RPMI7951 (cell line): Measurements from ENCODE around the gene CACNA1E. TPM values are rescaled to one million over a fixed set of nuclear protein-coding genes. Genes with fewer than 3 reads are reported as not detected.

ENCODE experiments used
- DNase-seq: peaks from one replicate; pipeline ENCODE4 v3.0.0-alpha.2; 2012; ENCODE audit warnings: low read depth
- total RNA-seq: library from RNA; depleted of rRNA; stranded (reverse); fragments of >200 nt; shearing (Covaris generic); gene quantifications from 2 replicates; pipeline ENCODE4 v1.2.3, GENCODE V29; 2014

CACNA1E gene
- total RNA-seq, 1 experiment from 2014 or later: not detected

GRCh38 chr1:181767001-181767708 is 283.8 kb downstream of the CACNA1E start:
- DNase-seq: no peak

- no peak for DNase-seq
Observed at GRCh38 chr1:181768211-181768929, 285.1 kb downstream of the CACNA1E start.

GRCh38 chr1:181768930-181769280 is 285.6 kb downstream of the CACNA1E start:
- no peak for DNase-seq

GRCh38 chr1:181769846-181770245 is 286.5 kb downstream of the CACNA1E start:
- DNase-seq: no peak

GRCh38 chr1:181772714-181773113 is 289.4 kb downstream of the CACNA1E start:
- DNase-seq: no peak

GRCh38 chr1:181776044-181776443 is 292.7 kb downstream of the CACNA1E start:
- no peak for DNase-seq

GRCh38 chr1:181777286-181777685 is 294.0 kb downstream of the CACNA1E start:
- no peak for DNase-seq

- DNase-seq: no peak
Observed at GRCh38 chr1:181777812-181778211, 294.5 kb downstream of the CACNA1E start.

GRCh38 chr1:181778640-181779260 is 295.4 kb downstream of the CACNA1E start:
- DNase-seq: no peak

- no peak for DNase-seq
Observed at GRCh38 chr1:181779343-181779742, 296.0 kb downstream of the CACNA1E start.

GRCh38 chr1:181783208-181783607 is 299.9 kb downstream of the CACNA1E start:
- DNase-seq: no peak

- DNase-seq: no peak
Observed at GRCh38 chr1:181784039-181784683, 300.8 kb downstream of the CACNA1E start.

- DNase-seq: no peak
Observed at GRCh38 chr1:181789395-181789794, 306.1 kb downstream of the CACNA1E start.

- DNase-seq: no peak
Observed at GRCh38 chr1:181791721-181792120, 308.4 kb downstream of the CACNA1E start.

- no peak for DNase-seq
Observed at GRCh38 chr1:181793831-181794230, 310.5 kb downstream of the CACNA1E start.

GRCh38 chr1:181794332-181794731 is 311.0 kb downstream of the CACNA1E start:
- DNase-seq: no peak

- DNase-seq: no peak
Observed at GRCh38 chr1:181798191-181798926, 315.0 kb downstream of the CACNA1E start.

- DNase-seq: no peak
Observed at GRCh38 chr1:181801617-181802016, 318.3 kb downstream of the CACNA1E start.

- no peak for DNase-seq
Observed at GRCh38 chr1:181802466-181802865, 319.1 kb downstream of the CACNA1E start.

- DNase-seq: no peak
Observed at GRCh38 chr1:181803421-181803820, 320.1 kb downstream of the CACNA1E start.

GRCh38 chr1:181804989-181805388 is 321.7 kb downstream of the CACNA1E start:
- DNase-seq: no peak

- DNase-seq: no peak
Observed at GRCh38 chr1:181806746-181807145, 323.4 kb downstream of the CACNA1E start.
